H9 (cell line): Measurements from ENCODE around the gene TMEM39A. TPM values are rescaled to one million over a fixed set of nuclear protein-coding genes. Genes with fewer than 3 reads are reported as not detected.

Source experiments
- DNase-seq: peaks from one replicate; pipeline ENCODE4 v3.0.0-alpha.2; 2017
- H2AFZ ChIP-seq: one replicate; pipeline ENCODE4 v1.6.1; 2013; ENCODE audit warnings: mild to moderate bottlenecking, low read length, control low read depth, moderate library complexity
- H2AK5ac ChIP-seq: 2 replicates; pipeline ENCODE4 v1.6.1; 2013; ENCODE audit warnings: low read length, control low read depth, mixed read lengths; ENCODE audit not compliant: insufficient read length
- H2BK120ac ChIP-seq: one replicate; pipeline ENCODE4 v1.6.1; 2013; ENCODE audit warnings: low read depth, mild to moderate bottlenecking, low read length, control low read depth, inconsistent platforms; ENCODE audit not compliant: poor library complexity, severe bottlenecking
- H2BK12ac ChIP-seq: 2 replicates; pipeline ENCODE4 v1.6.1; 2013; ENCODE audit warnings: low read length, control low read depth, mixed read lengths, low read depth; ENCODE audit not compliant: insufficient read length
- H2BK15ac ChIP-seq: 2 replicates; pipeline ENCODE4 v1.6.1; 2013; ENCODE audit warnings: low read depth, low read length, control low read depth
- H2BK20ac ChIP-seq: one replicate; pipeline ENCODE4 v1.6.1; 2013; ENCODE audit warnings: low read depth, mild to moderate bottlenecking, low read length, control low read depth, inconsistent platforms; ENCODE audit not compliant: poor library complexity, severe bottlenecking
- H2BK5ac ChIP-seq: 2 replicates; pipeline ENCODE4 v1.6.1; 2013; ENCODE audit warnings: low read length, control low read depth, mixed read lengths; ENCODE audit not compliant: insufficient read length
- H3K14ac ChIP-seq: 2 replicates; pipeline ENCODE4 v1.6.1; 2013; ENCODE audit warnings: low read length, control low read depth; ENCODE audit not compliant: insufficient read depth
- H3K18ac ChIP-seq: 2 replicates; pipeline ENCODE4 v1.6.1; 2013; ENCODE audit warnings: low read depth, mild to moderate bottlenecking, mixed read lengths, low read length, control low read depth; ENCODE audit not compliant: insufficient read length
- H3K23ac ChIP-seq: 2 replicates; pipeline ENCODE4 v1.6.1; 2013; ENCODE audit warnings: low read length, control low read depth, mixed read lengths, low read depth; ENCODE audit not compliant: insufficient read length
- H3K23me2 ChIP-seq: 2 replicates; pipeline ENCODE4 v1.6.1; 2013; ENCODE audit warnings: low read depth, mild to moderate bottlenecking, mixed read lengths, low read length, control low read depth; ENCODE audit not compliant: insufficient read length, poor library complexity, severe bottlenecking
- H3K27ac ChIP-seq: 2 replicates; pipeline ENCODE4 v1.5.1; 2013; ENCODE audit warnings: low read length, control low read depth, mixed read lengths, low read depth; ENCODE audit not compliant: insufficient read length
- H3K27me3 ChIP-seq: 2 replicates; pipeline ENCODE4 v1.6.1; 2013; ENCODE audit warnings: low read length, control low read depth, inconsistent platforms; ENCODE audit not compliant: insufficient read depth
- H3K4ac ChIP-seq: 2 replicates; pipeline ENCODE4 v1.6.1; 2013; ENCODE audit warnings: low read depth, mild to moderate bottlenecking, control low read depth, inconsistent platforms, low read length, moderate library complexity
- H3K4me1 ChIP-seq: 2 replicates; pipeline ENCODE4 v1.6.1; 2013; ENCODE audit warnings: low read length, control low read depth, inconsistent platforms; ENCODE audit not compliant: insufficient read depth
- H3K4me2 ChIP-seq: 2 replicates; pipeline ENCODE4 v1.6.1; 2013; ENCODE audit warnings: low read length, control low read depth, mixed read lengths; ENCODE audit not compliant: insufficient read length, insufficient read depth
- H3K56ac ChIP-seq: 2 replicates; pipeline ENCODE4 v1.6.1; 2013; ENCODE audit warnings: low read depth, mild to moderate bottlenecking, mixed read lengths, low read length, control low read depth; ENCODE audit not compliant: insufficient read length
- H3K79me1 ChIP-seq: 2 replicates; pipeline ENCODE4 v1.6.1; 2013; ENCODE audit warnings: low read depth, mild to moderate bottlenecking, moderate library complexity, low read length, control low read depth, inconsistent platforms; ENCODE audit not compliant: insufficient read depth, poor library complexity, severe bottlenecking
- H3K79me2 ChIP-seq: 2 replicates; pipeline ENCODE4 v1.6.1; 2013; ENCODE audit warnings: low read length, control low read depth, inconsistent platforms; ENCODE audit not compliant: insufficient read depth
- H3K9ac ChIP-seq: 2 replicates; pipeline ENCODE4 v1.6.1; 2013; ENCODE audit warnings: low read length, control low read depth, mixed read lengths; ENCODE audit not compliant: insufficient read length; ENCODE audit errors: extremely low read depth
- H3K9me3 ChIP-seq: one replicate; pipeline ENCODE4 v1.6.1; 2013; ENCODE audit warnings: low read depth, low read length, inconsistent platforms; ENCODE audit not compliant: control insufficient read depth
- H3T11ph ChIP-seq: one replicate; pipeline ENCODE4 v1.6.1; 2013; ENCODE audit warnings: mild to moderate bottlenecking, low read length, control low read depth, inconsistent platforms
- H4K20me1 ChIP-seq: one replicate; pipeline ENCODE4 v1.6.1; 2013; ENCODE audit not compliant: control insufficient read depth, insufficient read length, insufficient read depth
- H4K5ac ChIP-seq: 2 replicates; pipeline ENCODE4 v1.6.1; 2013; ENCODE audit warnings: low read depth, mild to moderate bottlenecking, mixed read lengths, low read length, control low read depth; ENCODE audit not compliant: insufficient read length
- H4K8ac ChIP-seq: replicated peaks from 2 replicates; pipeline ENCODE4 v1.6.1; 2013; ENCODE audit warnings: low read length, control low read depth, mixed read lengths, low read depth; ENCODE audit not compliant: insufficient read length
- H4K91ac ChIP-seq: 2 replicates; pipeline ENCODE4 v1.6.1; 2013; ENCODE audit warnings: low read depth, mild to moderate bottlenecking, moderate library complexity, mixed read lengths, low read length, control low read depth; ENCODE audit not compliant: insufficient read length
- H3K27ac Mint-ChIP-seq, 3 experiments: 2 replicates in 2 of 3; 3 replicates in 1 of 3; pipeline ENCODE4 v1.8.0; 2020 to 2021; ENCODE audit warnings: mixed read lengths in 3 of 3, mild to moderate bottlenecking in 1 of 3, moderate library complexity in 1 of 3
- H3K27me3 Mint-ChIP-seq: 2 replicates; pipeline ENCODE4 v1.8.0; 2021; ENCODE audit warnings: low read depth, mild to moderate bottlenecking, moderate library complexity, mixed read lengths
- H3K36me3 Mint-ChIP-seq, 3 experiments: 2 replicates in 2 of 3; 3 replicates in 1 of 3; pipeline ENCODE4 v1.8.0; 2020 to 2021; ENCODE audit warnings: low read depth in 3 of 3, mixed read lengths in 3 of 3; ENCODE audit not compliant: insufficient read depth in 1 of 3
- H3K4me1 Mint-ChIP-seq, 2 experiments: 2 replicates each; pipeline ENCODE4 v1.8.0; 2020; ENCODE audit warnings: mixed read lengths in 2 of 2
- H3K4me3 Mint-ChIP-seq, 2 experiments: 2 replicates in 1 of 2; 3 replicates in 1 of 2; pipeline ENCODE4 v1.8.0; 2020 to 2021; ENCODE audit warnings: mild to moderate bottlenecking in 2 of 2, mixed read lengths in 2 of 2, moderate library complexity in 1 of 2
- H3K9me3 Mint-ChIP-seq, 2 experiments: 2 replicates in 1 of 2; 3 replicates in 1 of 2; pipeline ENCODE4 v1.8.0; 2020; ENCODE audit warnings: mild to moderate bottlenecking in 2 of 2, mixed read lengths in 2 of 2, moderate library complexity in 1 of 2
- WGBS: extraction: QIAGEN DNeasy Blood & Tissue Kit; methylation state at CpG from one replicate; pipeline ENCODE4 v1.1.7; 2013; ENCODE audit warnings: missing lambda C conversion rate, low lambda C conversion rate, mixed read lengths; ENCODE audit not compliant: insufficient read length; ENCODE audit errors: extremely low coverage; 5-methylcytosine and 5-hydroxymethylcytosine counted together
- total RNA-seq: library from RNA; stranded (reverse); gene quantifications from 2 replicates; pipeline ENCODE4 v1.2.1, GENCODE V29; 2021
- TF ChIP-seq, protein P1 (sequence below): fragments of 200-600 bp; sonication (generic); conservative IDR thresholded peaks from 3 replicates; pipeline ENCODE4 v1.8.0; 2021; ENCODE audit warnings: antibody characterized with exemption, mild to moderate bottlenecking

TMEM39A gene
- total RNA-seq, 1 experiment from 2014 or later: 45.0 TPM

DNA sequence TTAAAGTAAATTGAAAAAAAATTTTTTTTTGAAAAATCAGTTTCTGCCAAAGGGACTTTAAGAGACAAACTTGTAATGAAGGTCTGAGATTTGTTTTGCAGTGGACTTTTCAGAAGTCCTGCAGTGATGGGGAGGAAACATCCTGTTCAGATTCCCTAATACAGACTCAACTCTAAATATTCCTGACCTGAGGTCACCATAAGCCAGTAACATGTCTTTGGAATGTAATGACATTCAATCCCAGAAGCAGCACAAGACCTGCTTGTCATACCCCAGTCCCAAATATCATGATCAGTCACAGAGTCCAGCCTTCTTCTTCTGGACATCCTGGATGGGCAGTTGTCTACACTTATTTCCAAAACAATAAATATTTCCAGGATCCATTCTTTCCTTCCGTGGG is 53.6 kb downstream of the TMEM39A start:
- H4K20me1 ChIP-seq: no peaks in the 10 kb centered on the region
- H2BK15ac ChIP-seq: no peak overlapping the region
- no peak overlapping the region for H4K5ac ChIP-seq
- no peak overlapping the region for H3K9ac ChIP-seq
- Mint-ChIP-seq H3K36me3 (no peaks in the 10 kb centered on the region; a peak in 3 of 7 replicates), H3K4me3 (no peak overlapping the region), H3K9me3 (no peaks in the 10 kb centered on the region), H3K4me1 (peaks cover 0 to 8% of the 10 kb centered on the region in 2 experiments; a peak in 1 of 4 replicates), H3K27me3 (no peaks in the 10 kb centered on the region), H3K27ac (no peak overlapping the region)
- no peak overlapping the region for H2BK20ac ChIP-seq
- H3K79me2 ChIP-seq: no peaks in the 10 kb centered on the region
- no peak for DNase-seq
- no peak overlapping the region for H2AFZ ChIP-seq
- H3K18ac ChIP-seq: no peak overlapping the region
- H2BK12ac ChIP-seq: no peak overlapping the region
- H3T11ph ChIP-seq: no peak overlapping the region
- H3K79me1 ChIP-seq: no peaks in the 10 kb centered on the region
- no peaks in the 10 kb centered on the region; the same call in 1 of the 2 replicates for H3K4me1 ChIP-seq
- WGBS: no CpG with 5 or more reads among the region's 1 CpG
- no peak overlapping the region for H2BK120ac ChIP-seq
- H2AK5ac ChIP-seq: no peak overlapping the region
- H3K27me3 ChIP-seq: no peaks in the 10 kb centered on the region
- no peak overlapping the region for H3K14ac ChIP-seq
- TF ChIP-seq, protein P1, sequence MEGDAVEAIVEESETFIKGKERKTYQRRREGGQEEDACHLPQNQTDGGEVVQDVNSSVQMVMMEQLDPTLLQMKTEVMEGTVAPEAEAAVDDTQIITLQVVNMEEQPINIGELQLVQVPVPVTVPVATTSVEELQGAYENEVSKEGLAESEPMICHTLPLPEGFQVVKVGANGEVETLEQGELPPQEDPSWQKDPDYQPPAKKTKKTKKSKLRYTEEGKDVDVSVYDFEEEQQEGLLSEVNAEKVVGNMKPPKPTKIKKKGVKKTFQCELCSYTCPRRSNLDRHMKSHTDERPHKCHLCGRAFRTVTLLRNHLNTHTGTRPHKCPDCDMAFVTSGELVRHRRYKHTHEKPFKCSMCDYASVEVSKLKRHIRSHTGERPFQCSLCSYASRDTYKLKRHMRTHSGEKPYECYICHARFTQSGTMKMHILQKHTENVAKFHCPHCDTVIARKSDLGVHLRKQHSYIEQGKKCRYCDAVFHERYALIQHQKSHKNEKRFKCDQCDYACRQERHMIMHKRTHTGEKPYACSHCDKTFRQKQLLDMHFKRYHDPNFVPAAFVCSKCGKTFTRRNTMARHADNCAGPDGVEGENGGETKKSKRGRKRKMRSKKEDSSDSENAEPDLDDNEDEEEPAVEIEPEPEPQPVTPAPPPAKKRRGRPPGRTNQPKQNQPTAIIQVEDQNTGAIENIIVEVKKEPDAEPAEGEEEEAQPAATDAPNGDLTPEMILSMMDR: no peak
- no peaks in the 10 kb centered on the region for H3K23me2 ChIP-seq
- no peak overlapping the region for H3K23ac ChIP-seq
- H2BK5ac ChIP-seq: no peak overlapping the region
- no peak overlapping the region for H4K8ac ChIP-seq
- no peak overlapping the region for H3K4me2 ChIP-seq
- H4K91ac ChIP-seq: no peak overlapping the region
- H3K56ac ChIP-seq: no peak overlapping the region
- no peak overlapping the region for H3K4ac ChIP-seq
- H3K27ac ChIP-seq: no peak overlapping the region
- H3K9me3 ChIP-seq: no peaks in the 10 kb centered on the region
